Sigmoid colon (tissue), 7 donors: ENCODE results near the gene RPS19. TPM values are rescaled to one million over a fixed set of nuclear protein-coding genes. Genes with fewer than 3 reads are reported as not detected.

Source experiments
- DNase-seq: peaks from one replicate; pipeline ENCODE4 v3.0.0-alpha.2; 2019
- H3K27ac ChIP-seq, 4 donors: fragments of 200-600 bp; sonication (generic); one replicate each; pipeline ENCODE4 v1.5.1; 2016 to 2019; ENCODE audit warnings: mild to moderate bottlenecking in 1 of 4
- H3K27me3 ChIP-seq, 3 donors: fragments of 200-600 bp; sonication (generic); one replicate each; pipeline ENCODE4 v1.5.1; 2019; ENCODE audit warnings: mild to moderate bottlenecking in 1 of 3
- H3K36me3 ChIP-seq, 4 donors: fragments of 200-600 bp; sonication (generic); one replicate each; pipeline ENCODE4 v1.5.1; 2016 to 2019
- H3K4me1 ChIP-seq, 4 donors: fragments of 200-600 bp; sonication (generic); one replicate each; pipeline ENCODE4 v1.5.1; 2017 to 2019
- H3K4me3 ChIP-seq, 4 donors: fragments of 200-600 bp; sonication (generic); one replicate each; pipeline ENCODE4 v1.5.1; 2017 to 2019; ENCODE audit warnings: mild to moderate bottlenecking in 2 of 4, moderate library complexity in 1 of 4
- H3K9me3 ChIP-seq, 4 donors: fragments of 200-600 bp in 3 of 4; sonication (generic) in 3 of 4; one replicate each; pipeline versions ENCODE4 v1.5.1 to v1.6.1; 2013 to 2019
- EP300 ChIP-seq, 4 donors: sonication (generic); formaldehyde crosslinking; IDR thresholded peaks; one replicate each; pipeline ENCODE4 v1.6.1; 2017; ENCODE audit warnings: antibody characterized with exemption in 4 of 4
- POLR2A ChIP-seq, 2 donors: fragments of 450-650 bp; IDR thresholded peaks; one replicate each; pipeline ENCODE4 v1.6.1; 2016; ENCODE audit warnings: antibody characterized with exemption in 2 of 2, mild to moderate bottlenecking in 2 of 2, moderate library complexity in 2 of 2
- POLR2AphosphoS5 ChIP-seq, 4 donors: sonication (generic); formaldehyde crosslinking; IDR thresholded peaks; one replicate each; pipeline ENCODE4 v1.6.1; 2017; ENCODE audit warnings: antibody characterized with exemption in 4 of 4
- WGBS, 2 donors: extraction: QIAGEN DNeasy Blood & Tissue Kit; methylation state at CpG; one replicate each; pipeline ENCODE4 v1.1.7; 2013; 5-methylcytosine and 5-hydroxymethylcytosine counted together
- intact Hi-C: fragments of 100-400 bp; cut with DNase I; formaldehyde crosslinking; loops from one replicate; pipeline ENCODE4 v1.15.1; 2023
- polyA plus RNA-seq, 3 donors: library from polyadenylated mRNA; stranded (reverse); fragments of 200-250 nt; gene quantifications; one replicate each; pipeline ENCODE4 v1.2.3, GENCODE V29; 2013
- total RNA-seq, 4 donors: library from RNA; depleted of rRNA; stranded (reverse); fragments of >200 nt; gene quantifications; one replicate each; pipeline ENCODE4 v1.1.0, GENCODE V29; 2016
- TF ChIP-seq, protein P1 (sequence below), 4 experiments: fragments of 450-650 bp in 3 of 4; fragments of 200-600 bp in 1 of 4; IDR thresholded peaks; one replicate each; pipeline ENCODE4 v1.5.1; 2016 to 2019; ENCODE audit warnings: antibody characterized with exemption in 4 of 4, mild to moderate bottlenecking in 3 of 4, moderate library complexity in 2 of 4
- donor health status: healthy with polysubstance abuse.
- donor health status: Bipolar disorder and iron deficiency.
- donor health status: healthy.

The RPS19 gene
- total and polyA plus RNA-seq, 7 donors, result 738 to 3,435 (median 1,695) TPM

DNA sequence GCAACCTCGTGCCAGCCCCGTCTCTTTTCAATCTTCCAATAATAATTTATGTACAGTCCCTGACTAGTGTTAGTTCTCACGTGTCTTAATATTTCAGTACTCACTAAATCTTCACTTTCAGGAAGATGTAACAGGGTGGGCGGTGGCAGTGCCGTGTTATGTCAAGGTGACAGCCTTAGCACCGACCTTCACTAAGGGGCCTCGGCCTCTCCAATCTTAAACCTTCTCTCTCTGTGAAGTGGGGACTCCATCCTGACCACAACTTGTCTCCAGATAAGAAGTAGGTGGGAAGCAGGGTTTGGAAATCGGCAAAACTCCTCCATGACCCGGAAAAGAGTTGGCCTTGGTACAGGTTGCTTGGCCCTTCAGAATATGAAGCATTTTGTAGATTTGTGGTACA, 1.8 kb downstream of the RPS19 start:
- H3K36me3 ChIP-seq, result peaks cover 15 to 54% (median 32%) of the 10 kb centered on the region in 4 donors
- DNase-seq, result no peak
- H3K4me1 ChIP-seq, result peaks cover 0 to 40% (median 36%) of the 10 kb centered on the region in 4 donors
- H3K4me3 ChIP-seq, result peak overlapping the region in 1 of 4 donors; percentile 84
- TF ChIP-seq, protein P1, sequence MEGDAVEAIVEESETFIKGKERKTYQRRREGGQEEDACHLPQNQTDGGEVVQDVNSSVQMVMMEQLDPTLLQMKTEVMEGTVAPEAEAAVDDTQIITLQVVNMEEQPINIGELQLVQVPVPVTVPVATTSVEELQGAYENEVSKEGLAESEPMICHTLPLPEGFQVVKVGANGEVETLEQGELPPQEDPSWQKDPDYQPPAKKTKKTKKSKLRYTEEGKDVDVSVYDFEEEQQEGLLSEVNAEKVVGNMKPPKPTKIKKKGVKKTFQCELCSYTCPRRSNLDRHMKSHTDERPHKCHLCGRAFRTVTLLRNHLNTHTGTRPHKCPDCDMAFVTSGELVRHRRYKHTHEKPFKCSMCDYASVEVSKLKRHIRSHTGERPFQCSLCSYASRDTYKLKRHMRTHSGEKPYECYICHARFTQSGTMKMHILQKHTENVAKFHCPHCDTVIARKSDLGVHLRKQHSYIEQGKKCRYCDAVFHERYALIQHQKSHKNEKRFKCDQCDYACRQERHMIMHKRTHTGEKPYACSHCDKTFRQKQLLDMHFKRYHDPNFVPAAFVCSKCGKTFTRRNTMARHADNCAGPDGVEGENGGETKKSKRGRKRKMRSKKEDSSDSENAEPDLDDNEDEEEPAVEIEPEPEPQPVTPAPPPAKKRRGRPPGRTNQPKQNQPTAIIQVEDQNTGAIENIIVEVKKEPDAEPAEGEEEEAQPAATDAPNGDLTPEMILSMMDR (IDR thresholded peaks at IDR 0.05), result no peak
- TF ChIP-seq EP300 (IDR thresholded peaks at IDR 0.05), result no peak
- TF ChIP-seq POLR2A (IDR thresholded peaks at IDR 0.05), result no peak
- TF ChIP-seq POLR2AphosphoS5 (IDR thresholded peaks at IDR 0.05), result no peak
- no peaks in the 10 kb centered on the region for H3K27me3 ChIP-seq
- intact Hi-C loops, result loop anchor here (2.0 kb wide), 1 partner anchor 97 kb away; the partner anchor contains the start of gene RABAC1
- no peak overlapping the region for H3K27ac ChIP-seq
- 60 to 80% methylated on average over 9 of the region's 9 CpGs for WGBS, 2 donors
- no peaks in the 10 kb centered on the region for H3K9me3 ChIP-seq

DNA sequence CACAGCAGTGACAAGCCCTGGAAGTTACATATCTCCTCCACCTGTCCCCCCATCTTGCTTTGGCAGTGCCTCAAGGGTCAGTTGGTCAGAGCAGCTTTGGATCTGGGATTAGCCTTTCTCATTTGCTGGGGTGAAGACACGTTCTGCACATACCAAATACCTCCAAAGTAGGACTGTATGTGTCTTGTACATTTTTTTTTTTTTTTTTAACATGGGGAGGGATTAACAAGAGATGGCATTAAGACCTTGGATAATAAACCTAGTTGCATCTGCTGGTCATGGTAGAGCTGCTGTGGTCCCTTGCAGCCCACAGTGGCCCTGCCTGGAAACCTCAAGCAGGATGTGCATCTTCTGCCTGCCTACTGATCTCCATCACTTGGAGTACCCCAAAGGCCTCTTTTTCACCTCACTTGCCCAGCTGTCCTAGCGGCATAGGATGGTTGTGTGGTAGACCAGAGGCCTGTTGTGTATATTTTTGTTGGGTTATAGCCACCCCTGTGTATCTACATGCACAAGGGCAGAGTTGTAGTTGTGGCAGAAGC, 2.5 kb downstream of the RPS19 start:
- no peak overlapping the region for H3K27ac ChIP-seq
- no peaks in the 10 kb centered on the region for H3K27me3 ChIP-seq
- H3K4me1 ChIP-seq, result peaks cover 0 to 40% (median 36%) of the 10 kb centered on the region in 4 donors
- intact Hi-C loops, result no loop called here
- peaks cover 17 to 60% (median 35%) of the 10 kb centered on the region in 4 donors for H3K36me3 ChIP-seq
- DNase-seq, result no peak
- H3K4me3 ChIP-seq, result no peak overlapping the region
- 54 to 67% methylated on average over 2 of the region's 2 CpGs for WGBS, 2 donors
- TF ChIP-seq POLR2A (IDR thresholded peaks at IDR 0.05), result no peak
- TF ChIP-seq EP300 (IDR thresholded peaks at IDR 0.05), result no peak
- TF ChIP-seq, protein P1 (IDR thresholded peaks at IDR 0.05), result no peak
- TF ChIP-seq POLR2AphosphoS5 (IDR thresholded peaks at IDR 0.05), result no peak
- H3K9me3 ChIP-seq, result no peaks in the 10 kb centered on the region

DNA sequence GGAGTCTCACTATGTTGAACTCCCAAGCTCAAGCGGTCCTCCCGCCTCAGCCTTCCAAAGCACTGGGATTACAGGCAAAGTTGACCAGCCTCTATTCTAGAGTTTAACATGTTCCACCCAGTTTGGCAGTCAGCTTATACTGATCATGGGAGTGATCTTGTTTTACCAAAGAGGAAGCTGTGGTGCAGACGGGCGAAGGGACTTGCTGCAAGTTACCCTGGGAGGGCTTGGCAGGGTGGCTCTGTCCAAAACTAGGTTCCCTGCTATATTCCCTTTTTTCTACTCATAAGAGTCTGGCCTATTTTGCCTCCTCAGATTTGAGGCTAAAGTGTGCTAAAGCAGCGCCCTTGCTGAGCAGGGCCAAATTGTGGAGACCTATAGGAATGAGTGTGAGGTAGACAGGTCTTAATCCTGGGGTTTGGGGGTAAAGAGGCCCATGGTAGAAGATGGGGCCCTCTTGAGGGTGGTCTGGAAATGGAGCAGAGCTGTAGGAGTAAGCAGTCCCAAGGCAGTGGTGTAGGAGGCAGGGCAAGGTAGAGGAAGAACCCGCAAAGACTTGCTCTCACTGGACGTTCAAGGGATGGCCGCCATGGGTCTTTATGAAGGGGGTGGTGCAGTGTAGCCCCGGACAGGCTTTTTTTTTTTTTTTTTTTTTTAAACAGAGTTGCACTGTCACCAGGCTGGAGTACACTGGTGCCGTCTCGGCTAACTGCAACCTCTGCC, 3.3 kb downstream of the RPS19 start:
- intact Hi-C loops, result no loop called here
- Histone ChIP-seq H3K27ac (no peak overlapping the region), H3K9me3 (no peaks in the 10 kb centered on the region), H3K4me1 (peaks cover 0 to 40% (median 36%) of the 10 kb centered on the region in 4 donors), H3K4me3 (no peak overlapping the region), H3K36me3 (peaks cover 17 to 68% (median 35%) of the 10 kb centered on the region in 4 donors), H3K27me3 (no peaks in the 10 kb centered on the region)
- DNase-seq, result no peak
- TF ChIP-seq POLR2A (IDR thresholded peaks at IDR 0.05) (no peak), EP300 (IDR thresholded peaks at IDR 0.05) (no peak), POLR2AphosphoS5 (IDR thresholded peaks at IDR 0.05) (no peak)
- TF ChIP-seq, protein P1 (IDR thresholded peaks at IDR 0.05), result no peak
- 79 to 84% methylated on average over 11 of the region's 11 CpGs for WGBS, 2 donors

DNA sequence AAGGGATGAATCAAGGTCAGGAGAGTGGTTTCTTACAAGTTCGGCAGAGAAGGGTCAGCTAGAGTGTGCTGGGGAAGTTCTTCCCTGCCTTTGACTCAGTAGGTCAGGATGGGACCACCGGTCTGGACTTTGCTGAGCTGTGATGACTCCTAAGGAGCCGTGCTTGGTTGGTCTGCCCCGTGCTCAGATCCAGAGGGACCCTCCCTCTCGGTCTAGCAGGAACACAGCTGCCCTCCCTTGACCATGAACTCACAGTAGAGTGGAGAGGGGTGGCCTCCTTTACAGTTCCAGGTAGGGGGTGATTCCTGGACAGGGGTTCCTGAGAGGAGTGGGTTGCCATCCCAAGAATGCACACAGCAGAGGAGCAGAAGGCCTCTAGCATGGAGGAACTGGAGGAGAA, 4.3 kb downstream of the RPS19 start:
- intact Hi-C loops, result no loop called here
- WGBS, 2 donors, result 89% methylated on average over 5 of the region's 5 CpGs
- TF ChIP-seq POLR2A (IDR thresholded peaks at IDR 0.05), result no peak
- no peak for TF ChIP-seq POLR2AphosphoS5 (IDR thresholded peaks at IDR 0.05)
- TF ChIP-seq EP300 (IDR thresholded peaks at IDR 0.05), result no peak
- TF ChIP-seq, protein P1 (IDR thresholded peaks at IDR 0.05), result no peak
- Histone ChIP-seq H3K27ac (no peak overlapping the region), H3K4me3 (no peak overlapping the region), H3K36me3 (peaks cover 18 to 78% (median 42%) of the 10 kb centered on the region in 4 donors), H3K4me1 (peaks cover 0 to 40% (median 34%) of the 10 kb centered on the region in 4 donors), H3K9me3 (no peaks in the 10 kb centered on the region), H3K27me3 (no peaks in the 10 kb centered on the region)
- DNase-seq, result no peak
